Measurements from ENCODE around the gene RIPOR2. TPM values are rescaled to one million over a fixed set of nuclear protein-coding genes. Genes with fewer than 3 reads are reported as not detected.

Gene RIPOR2
- total RNA-seq, 1 experiment from 2014 or later: 5.0 TPM

- peaks cover 0 to 5% of the 10 kb centered on the region in 2 experiments; a peak in 2 of 5 replicates for H3K9me3 Mint-ChIP-seq
- WGBS (ENCODE audit: extremely low coverage, insufficient read length, low lambda C conversion rate): no CpG with 5 or more reads among the region's 3 CpGs
- H4K91ac ChIP-seq (ENCODE audit: insufficient read length, low read depth, low read length): no peak overlapping the region
Measured at GRCh38 chr6:24957199-24957598, 21.4 kb upstream of the RIPOR2 start.

More at GRCh38 chr6:24957199-24957598, 21.4 kb upstream of the RIPOR2 start:
- no peak for TF ChIP-seq CTCF (conservative IDR thresholded peaks at IDR 0.05)
- Histone ChIP-seq H2AFZ (ENCODE audit: low read length) (no peak overlapping the region), H3K23ac (ENCODE audit: insufficient read length, low read depth, low read length) (no peak overlapping the region), H3K4ac (ENCODE audit: low read depth, low read length) (no peak overlapping the region), H2BK15ac (ENCODE audit: low read depth, low read length) (no peak overlapping the region), H3K9me3 (ENCODE audit: control insufficient read depth, low read depth, low read length) (no peaks in the 10 kb centered on the region), H4K8ac (replicated peaks; ENCODE audit: insufficient read length, low read depth, low read length) (no peak overlapping the region), H2BK5ac (ENCODE audit: insufficient read length, low read length) (no peak overlapping the region), H3K23me2 (ENCODE audit: insufficient read length, low read depth, low read length, poor library complexity, severe bottlenecking) (no peaks in the 10 kb centered on the region), H3K27me3 (ENCODE audit: insufficient read depth, low read length) (no peaks in the 10 kb centered on the region), H3K4me2 (ENCODE audit: insufficient read depth, insufficient read length, low read length) (no peak overlapping the region), H3K4me1 (ENCODE audit: insufficient read depth, low read length) (peaks cover 9% of the 10 kb centered on the region), H4K5ac (ENCODE audit: insufficient read length, low read depth, low read length) (no peak overlapping the region), H3K18ac (ENCODE audit: insufficient read length, low read depth, low read length) (no peak overlapping the region), H3T11ph (ENCODE audit: low read length) (no peak overlapping the region), H3K79me1 (ENCODE audit: insufficient read depth, low read depth, low read length, poor library complexity, severe bottlenecking) (no peaks in the 10 kb centered on the region), H3K56ac (ENCODE audit: insufficient read length, low read depth, low read length) (no peak overlapping the region), H2BK120ac (ENCODE audit: low read depth, low read length, poor library complexity, severe bottlenecking) (no peak overlapping the region), H3K79me2 (ENCODE audit: insufficient read depth, low read length) (no peaks in the 10 kb centered on the region), H3K14ac (ENCODE audit: insufficient read depth, low read length) (no peak overlapping the region), H4K20me1 (ENCODE audit: control insufficient read depth, insufficient read depth, insufficient read length) (no peaks in the 10 kb centered on the region), H2BK20ac (ENCODE audit: low read depth, low read length, poor library complexity, severe bottlenecking) (no peak overlapping the region), H2BK12ac (ENCODE audit: insufficient read length, low read depth, low read length) (no peak overlapping the region), H3K9ac (ENCODE audit: extremely low read depth, insufficient read length, low read length) (no peak overlapping the region), H2AK5ac (ENCODE audit: insufficient read length, low read length) (no peak overlapping the region), H3K27ac (ENCODE audit: insufficient read length, low read depth, low read length) (no peak overlapping the region)
- H3K36me3 Mint-ChIP-seq (ENCODE audit: insufficient read depth in 1 of 3, low read depth in 3 of 3): peaks cover 0 to 17% (median 4%) of the 10 kb centered on the region in 3 experiments; a peak in 4 of 7 replicates
- H3K4me3 Mint-ChIP-seq: no peak overlapping the region
- H3K27ac Mint-ChIP-seq: no peak overlapping the region
- H3K27me3 Mint-ChIP-seq (ENCODE audit: low read depth): no peaks in the 10 kb centered on the region
- DNase-seq: no peak
- H3K4me1 Mint-ChIP-seq: peaks cover 6 to 12% of the 10 kb centered on the region in 2 experiments; a peak in 2 of 4 replicates

Measured in H9 (cell line).